ENCODE measurements around the gene SNIP1. TPM values are rescaled to one million over a fixed set of nuclear protein-coding genes. Genes with fewer than 3 reads are reported as not detected.
A peak's percentile ranks its signal among the peaks of the same experiment; 100 is the strongest.

The SNIP1 gene
- total RNA-seq, 1 donor = 14.1 TPM

DNA sequence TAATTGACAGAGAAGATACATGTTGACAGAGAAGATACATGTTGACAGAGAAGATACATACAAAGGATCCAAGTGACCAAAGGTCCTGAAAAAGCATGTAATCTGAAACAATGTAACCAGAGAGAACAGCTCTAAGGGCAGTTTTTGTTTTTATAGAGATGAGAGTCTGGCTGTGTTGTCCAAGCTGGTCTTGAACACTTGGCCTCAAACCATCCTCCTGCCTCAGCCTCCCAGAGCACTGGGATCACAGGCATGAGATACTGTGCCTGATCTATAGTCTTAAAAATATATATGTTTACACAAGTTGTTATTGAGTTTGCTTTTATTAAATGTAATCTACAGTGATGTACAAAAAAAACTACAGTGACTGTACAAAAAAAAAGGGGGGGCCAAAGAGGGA is 52.0 kb downstream of the SNIP1 start:
- peaks cover 24% of the 10 kb centered on the region for H3K36me3 ChIP-seq (ENCODE audit: insufficient read depth, low read length)
- H4K20me1 ChIP-seq (ENCODE audit: insufficient read depth, low read length) = peaks cover 11% of the 10 kb centered on the region
- no peak overlapping the region for H3K4me3 ChIP-seq (ENCODE audit: insufficient read depth, low read length)
- no peak overlapping the region for H2AFZ ChIP-seq (ENCODE audit: low read length)
- H3K27me3 ChIP-seq (ENCODE audit: insufficient read depth, low read length) = no peaks in the 10 kb centered on the region
- H3K9me3 ChIP-seq (ENCODE audit: low read depth, low read length) = no peaks in the 10 kb centered on the region
- H3K4me2 ChIP-seq (ENCODE audit: insufficient read depth, low read length) = no peak overlapping the region
- peaks cover 22% of the 10 kb centered on the region for H3K79me2 ChIP-seq (ENCODE audit: insufficient read depth, low read length)
- TF ChIP-seq, protein P1, sequence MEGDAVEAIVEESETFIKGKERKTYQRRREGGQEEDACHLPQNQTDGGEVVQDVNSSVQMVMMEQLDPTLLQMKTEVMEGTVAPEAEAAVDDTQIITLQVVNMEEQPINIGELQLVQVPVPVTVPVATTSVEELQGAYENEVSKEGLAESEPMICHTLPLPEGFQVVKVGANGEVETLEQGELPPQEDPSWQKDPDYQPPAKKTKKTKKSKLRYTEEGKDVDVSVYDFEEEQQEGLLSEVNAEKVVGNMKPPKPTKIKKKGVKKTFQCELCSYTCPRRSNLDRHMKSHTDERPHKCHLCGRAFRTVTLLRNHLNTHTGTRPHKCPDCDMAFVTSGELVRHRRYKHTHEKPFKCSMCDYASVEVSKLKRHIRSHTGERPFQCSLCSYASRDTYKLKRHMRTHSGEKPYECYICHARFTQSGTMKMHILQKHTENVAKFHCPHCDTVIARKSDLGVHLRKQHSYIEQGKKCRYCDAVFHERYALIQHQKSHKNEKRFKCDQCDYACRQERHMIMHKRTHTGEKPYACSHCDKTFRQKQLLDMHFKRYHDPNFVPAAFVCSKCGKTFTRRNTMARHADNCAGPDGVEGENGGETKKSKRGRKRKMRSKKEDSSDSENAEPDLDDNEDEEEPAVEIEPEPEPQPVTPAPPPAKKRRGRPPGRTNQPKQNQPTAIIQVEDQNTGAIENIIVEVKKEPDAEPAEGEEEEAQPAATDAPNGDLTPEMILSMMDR (IDR thresholded peaks at IDR 0.05; ENCODE audit: extremely low read depth, low read depth, low read length) = no peak
- H3K27ac ChIP-seq (ENCODE audit: low read depth, low read length) = no peak overlapping the region
- peaks cover 10% of the 10 kb centered on the region for H3K4me1 ChIP-seq (ENCODE audit: insufficient read depth, low read length)
- DNase-seq (ENCODE audit: insufficient read length, low spot score, missing footprints) = no peak

- peaks cover 10% of the 10 kb centered on the region for H3K4me1 ChIP-seq (ENCODE audit: insufficient read depth, low read length)
- H3K4me2 ChIP-seq (ENCODE audit: insufficient read depth, low read length) = no peak overlapping the region
- TF ChIP-seq, protein P1 (IDR thresholded peaks at IDR 0.05; ENCODE audit: extremely low read depth, low read depth, low read length) = no peak
- H2AFZ ChIP-seq (ENCODE audit: low read length) = no peak overlapping the region
- no peaks in the 10 kb centered on the region for H3K27me3 ChIP-seq (ENCODE audit: insufficient read depth, low read length)
- peaks cover 21% of the 10 kb centered on the region for H3K79me2 ChIP-seq (ENCODE audit: insufficient read depth, low read length)
- H4K20me1 ChIP-seq (ENCODE audit: insufficient read depth, low read length) = peaks cover 11% of the 10 kb centered on the region
- H3K4me3 ChIP-seq (ENCODE audit: insufficient read depth, low read length) = no peak overlapping the region
- no peaks in the 10 kb centered on the region for H3K9me3 ChIP-seq (ENCODE audit: low read depth, low read length)
- no peak for DNase-seq (ENCODE audit: insufficient read length, low spot score, missing footprints)
- peaks cover 24% of the 10 kb centered on the region for H3K36me3 ChIP-seq (ENCODE audit: insufficient read depth, low read length)
- H3K27ac ChIP-seq (ENCODE audit: low read depth, low read length) = no peak overlapping the region
Measured at GRCh38 chr1:37501661-37502060, 52.4 kb downstream of the SNIP1 start.

DNA sequence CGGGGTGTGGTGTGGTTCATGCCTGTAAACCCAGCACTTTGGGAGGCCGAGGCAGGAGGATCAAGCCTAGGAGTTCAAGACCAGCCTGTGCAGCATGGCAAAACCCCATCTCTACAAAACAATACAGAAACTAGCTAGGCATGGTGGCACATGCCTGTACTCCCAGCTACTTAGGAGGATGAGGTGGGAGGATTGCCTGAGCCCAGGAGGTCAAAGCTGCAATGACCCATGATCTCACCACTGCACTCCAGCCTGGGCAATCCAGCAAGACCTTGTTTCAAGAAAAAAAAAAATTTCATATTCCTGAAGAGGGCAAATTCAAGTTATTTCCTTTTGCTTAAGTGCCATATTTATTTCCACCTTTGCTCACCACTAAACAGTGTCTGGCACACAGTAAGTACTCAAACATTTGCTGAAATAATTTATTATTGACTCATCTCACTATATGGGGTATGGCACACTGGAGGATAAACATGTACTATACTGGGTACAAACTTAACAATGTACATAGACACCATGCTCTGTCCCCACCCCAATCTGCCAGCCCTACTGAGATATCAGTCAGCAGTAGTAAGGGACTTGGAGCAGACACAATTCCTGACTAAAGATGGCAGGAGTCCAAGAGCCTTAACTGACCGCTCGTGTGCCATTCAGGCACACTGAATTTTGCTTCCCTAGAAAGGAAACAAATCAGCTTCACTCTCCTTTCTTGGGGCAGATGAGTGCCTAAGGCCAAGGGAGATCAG is 55.0 kb downstream of the SNIP1 start:
- Histone ChIP-seq H3K27ac (ENCODE audit: low read depth, low read length) (peak overlapping the region; percentile 13), H3K27me3 (ENCODE audit: insufficient read depth, low read length) (no peaks in the 10 kb centered on the region), H3K4me3 (ENCODE audit: insufficient read depth, low read length) (no peak overlapping the region), H3K79me2 (ENCODE audit: insufficient read depth, low read length) (peaks cover 17% of the 10 kb centered on the region), H2AFZ (ENCODE audit: low read length) (no peak overlapping the region), H3K4me2 (ENCODE audit: insufficient read depth, low read length) (peak overlapping the region; percentile 13), H4K20me1 (ENCODE audit: insufficient read depth, low read length) (peaks cover 11% of the 10 kb centered on the region), H3K4me1 (ENCODE audit: insufficient read depth, low read length) (peaks cover 10% of the 10 kb centered on the region), H3K9me3 (ENCODE audit: low read depth, low read length) (no peaks in the 10 kb centered on the region), H3K36me3 (ENCODE audit: insufficient read depth, low read length) (peaks cover 20% of the 10 kb centered on the region)
- TF ChIP-seq, protein P1 (IDR thresholded peaks at IDR 0.05; ENCODE audit: extremely low read depth, low read depth, low read length) = no peak
- DNase-seq (ENCODE audit: insufficient read length, low spot score, missing footprints) = peak; percentile 72

DNA sequence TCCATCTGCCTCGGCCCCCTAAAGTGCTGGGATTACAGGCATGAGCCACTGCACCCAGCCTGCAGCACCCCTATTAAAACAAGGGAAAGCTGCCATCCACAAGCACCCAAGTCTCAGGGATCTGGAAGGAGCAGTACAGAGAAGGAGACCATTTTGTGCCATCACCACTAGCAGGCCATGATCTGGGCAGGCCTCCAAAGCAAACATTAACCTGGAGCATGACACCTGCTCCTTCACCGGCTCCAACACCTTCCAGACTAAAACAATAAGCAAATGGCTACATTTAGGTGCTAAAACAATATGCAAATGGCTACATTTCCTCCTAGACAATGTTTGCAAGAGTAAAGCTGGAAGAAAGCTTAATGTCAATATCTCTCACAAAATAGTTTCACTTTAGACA is 56.3 kb downstream of the SNIP1 start:
- TF ChIP-seq, protein P1 (IDR thresholded peaks at IDR 0.05; ENCODE audit: extremely low read depth, low read depth, low read length) = no peak
- H3K27ac ChIP-seq (ENCODE audit: low read depth, low read length) = no peak overlapping the region
- no peak for DNase-seq (ENCODE audit: insufficient read length, low spot score, missing footprints)

More for the DNA sequence above, 56.3 kb downstream of the SNIP1 start:
- Histone ChIP-seq H3K4me2 (ENCODE audit: insufficient read depth, low read length) (no peak overlapping the region), H3K4me3 (ENCODE audit: insufficient read depth, low read length) (no peak overlapping the region), H4K20me1 (ENCODE audit: insufficient read depth, low read length) (peaks cover 11% of the 10 kb centered on the region), H3K36me3 (ENCODE audit: insufficient read depth, low read length) (peaks cover 25% of the 10 kb centered on the region), H3K27me3 (ENCODE audit: insufficient read depth, low read length) (no peaks in the 10 kb centered on the region), H3K9me3 (ENCODE audit: low read depth, low read length) (no peaks in the 10 kb centered on the region), H3K79me2 (ENCODE audit: insufficient read depth, low read length) (peaks cover 12% of the 10 kb centered on the region), H2AFZ (ENCODE audit: low read length) (no peak overlapping the region), H3K4me1 (ENCODE audit: insufficient read depth, low read length) (peaks cover 10% of the 10 kb centered on the region)
